NOMO-1 (cell line): ENCODE measurements around the gene CREB5.

Experiments
- DNase-seq, 2 experiments: peaks; one replicate each; lab custom pipeline; 2025; ENCODE audit not compliant: unreplicated experiment in 2 of 2; lab: John Stamatoyannopoulos, UW

CREB5 gene

DNA sequence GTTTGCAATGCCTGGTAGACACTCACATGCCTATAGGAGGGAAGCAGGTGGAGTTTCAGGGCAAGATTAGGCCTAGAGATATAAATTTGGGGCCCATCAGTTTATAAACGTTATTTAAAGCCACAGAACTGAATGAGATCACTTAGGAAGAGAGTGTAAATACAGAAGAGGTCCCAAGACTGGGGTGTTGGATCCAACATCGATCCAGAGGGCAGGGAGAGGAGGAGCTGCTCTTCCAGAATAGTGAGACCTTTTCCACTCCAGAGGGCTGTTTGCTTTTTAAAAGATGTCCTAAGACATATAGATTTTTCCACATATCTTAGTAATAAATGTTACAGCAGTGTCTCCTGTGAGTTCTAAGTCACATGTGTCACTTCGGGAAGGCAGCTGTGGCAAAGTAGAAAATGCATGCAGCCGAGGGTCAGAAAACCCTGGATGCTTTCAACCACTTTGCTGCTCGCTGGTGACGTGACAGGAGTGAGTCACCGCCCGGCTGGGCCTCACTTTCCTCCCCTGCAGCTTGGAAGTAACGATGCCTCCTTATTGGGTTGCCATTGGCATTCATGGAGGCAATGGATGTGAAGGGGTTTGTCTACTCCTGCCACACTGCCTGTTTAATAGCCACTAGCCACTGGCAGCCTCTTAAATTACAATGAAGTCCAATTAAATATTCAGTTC, 450.4 kb downstream of the CREB5 start:
- DNase-seq, result no peak

- no peak for DNase-seq
These were observed 453.4 kb downstream of the CREB5 start for GRCh38 chr7:28865601-28866144.

DNA sequence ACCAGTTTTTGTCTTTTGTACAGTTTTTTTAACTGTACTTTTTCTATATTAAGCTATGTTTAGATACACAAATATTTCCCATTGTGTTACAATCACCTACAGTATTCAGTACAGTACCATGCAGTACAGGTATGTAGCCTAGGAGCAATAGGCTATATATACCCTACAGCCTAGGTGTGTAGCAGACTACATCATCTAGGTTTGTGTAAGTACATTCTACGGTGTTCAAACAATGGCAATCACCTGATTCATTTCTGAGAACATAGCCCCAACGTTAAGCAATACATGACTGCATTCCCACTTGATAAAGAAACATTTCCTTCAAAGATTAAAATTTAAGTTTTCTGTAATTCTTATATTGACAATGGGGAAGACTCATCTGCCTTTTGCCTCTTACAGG, 456.4 kb downstream of the CREB5 start:
- DNase-seq, result no peak

GRCh38 chr7:28871077-28871476, 458.8 kb downstream of the CREB5 start:
- no peak for DNase-seq

DNA sequence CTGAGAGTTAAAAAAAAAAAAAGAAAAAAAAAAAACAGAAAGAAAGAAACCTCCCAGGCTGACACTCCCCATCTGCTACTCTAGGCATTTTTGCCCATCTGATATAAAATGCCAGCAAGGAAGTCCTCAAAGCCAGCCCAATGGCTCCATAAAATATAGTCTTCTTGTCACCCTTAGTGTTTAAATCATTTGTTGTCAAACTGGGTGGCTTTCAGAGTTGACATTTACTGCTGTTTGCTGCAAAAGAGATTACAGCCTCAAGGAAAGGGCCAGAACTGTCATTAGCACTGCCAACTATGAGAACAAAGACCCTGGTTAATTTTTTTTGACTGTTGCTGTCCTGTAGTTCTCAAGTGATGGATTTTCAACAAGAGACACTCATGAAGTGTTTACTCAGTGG, 459.3 kb downstream of the CREB5 start:
- no peak for DNase-seq

DNA sequence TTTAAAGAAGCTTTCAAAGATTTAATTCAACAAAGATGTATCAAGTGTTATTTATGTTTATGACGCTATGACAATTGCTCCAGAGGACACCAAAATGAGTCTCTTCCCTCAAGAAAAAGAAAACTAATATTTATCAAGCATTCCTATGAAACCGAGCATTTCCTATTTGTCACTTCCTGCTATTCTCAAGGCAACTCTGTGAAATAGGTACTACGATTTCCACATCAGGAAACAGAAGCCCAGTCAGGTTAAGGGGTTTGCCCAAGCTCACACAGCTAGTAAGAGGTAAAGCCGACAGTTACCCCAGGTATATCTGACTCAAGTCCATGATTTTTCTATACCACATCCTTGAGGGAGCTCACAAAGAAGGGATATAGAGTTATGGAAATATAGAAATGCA, 459.9 kb downstream of the CREB5 start:
- DNase-seq, result no peak

GRCh38 chr7:28873365-28873764, 461.0 kb downstream of the CREB5 start:
- DNase-seq, result no peak

DNA sequence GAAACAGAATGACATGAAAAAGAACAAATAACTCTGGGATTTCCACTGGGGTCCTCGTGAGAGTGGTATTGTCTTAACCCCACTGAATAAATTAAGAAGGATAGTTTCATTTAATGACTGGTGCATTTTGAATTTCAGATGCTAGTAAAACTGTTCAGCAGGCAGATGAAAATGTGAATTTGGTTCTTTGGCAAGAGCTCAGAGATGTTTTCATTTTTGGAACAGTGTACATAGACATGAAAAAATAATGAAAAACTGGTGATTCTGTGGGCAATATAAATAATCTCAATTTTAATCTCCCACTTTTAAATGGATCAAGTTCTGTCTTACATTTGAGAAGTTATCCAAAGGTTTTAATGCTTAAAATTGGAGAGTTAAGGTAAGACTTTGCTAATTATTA, 461.7 kb downstream of the CREB5 start:
- no peak for DNase-seq
